Transverse colon (tissue), 4 donors: Measurements from ENCODE around the gene JOSD1.

Source experiments
- POLR2A ChIP-seq: fragments of 450-650 bp; IDR thresholded peaks from one replicate; pipeline ENCODE4 v1.6.1; 2016; ENCODE audit warnings: antibody characterized with exemption, mild to moderate bottlenecking, moderate library complexity
- POLR2AphosphoS5 ChIP-seq, 3 donors: sonication (generic); formaldehyde crosslinking; IDR thresholded peaks; one replicate each; pipeline ENCODE4 v1.6.1; 2016; ENCODE audit warnings: antibody characterized with exemption in 3 of 3
- TF ChIP-seq, protein P1 (sequence below), 5 experiments: fragments of 200-600 bp in 3 of 5; fragments of 450-650 bp in 2 of 5; sonication (generic) in 3 of 5; IDR thresholded peaks; 1 replicate in 2 of 5; 2 replicates in 3 of 5; pipeline ENCODE4 v1.5.1; 2016 to 2017; ENCODE audit warnings: antibody characterized with exemption in 5 of 5, inconsistent platforms in 3 of 5, mild to moderate bottlenecking in 2 of 5, moderate library complexity in 1 of 5

DNA sequence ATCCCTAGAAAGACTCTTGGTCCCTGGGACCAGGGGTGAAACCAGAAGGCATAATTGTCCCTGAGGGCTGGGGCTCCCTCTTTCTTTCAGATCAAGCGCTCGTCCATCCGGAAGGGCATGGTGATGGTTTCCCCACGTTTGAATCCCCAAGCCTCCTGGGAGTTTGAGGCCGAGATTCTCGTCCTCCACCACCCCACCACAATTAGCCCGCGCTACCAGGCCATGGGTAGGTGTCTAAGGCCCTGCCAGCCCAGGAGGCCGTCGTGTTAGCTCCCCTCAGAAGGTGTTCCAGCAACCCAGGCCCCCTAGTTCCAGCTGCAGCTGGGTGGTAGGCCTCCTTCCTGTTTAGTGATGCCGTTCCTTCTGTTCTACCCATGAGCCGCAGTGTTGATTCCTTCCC lies 26.4 kb upstream of the JOSD1 start:
- TF ChIP-seq, protein P1, sequence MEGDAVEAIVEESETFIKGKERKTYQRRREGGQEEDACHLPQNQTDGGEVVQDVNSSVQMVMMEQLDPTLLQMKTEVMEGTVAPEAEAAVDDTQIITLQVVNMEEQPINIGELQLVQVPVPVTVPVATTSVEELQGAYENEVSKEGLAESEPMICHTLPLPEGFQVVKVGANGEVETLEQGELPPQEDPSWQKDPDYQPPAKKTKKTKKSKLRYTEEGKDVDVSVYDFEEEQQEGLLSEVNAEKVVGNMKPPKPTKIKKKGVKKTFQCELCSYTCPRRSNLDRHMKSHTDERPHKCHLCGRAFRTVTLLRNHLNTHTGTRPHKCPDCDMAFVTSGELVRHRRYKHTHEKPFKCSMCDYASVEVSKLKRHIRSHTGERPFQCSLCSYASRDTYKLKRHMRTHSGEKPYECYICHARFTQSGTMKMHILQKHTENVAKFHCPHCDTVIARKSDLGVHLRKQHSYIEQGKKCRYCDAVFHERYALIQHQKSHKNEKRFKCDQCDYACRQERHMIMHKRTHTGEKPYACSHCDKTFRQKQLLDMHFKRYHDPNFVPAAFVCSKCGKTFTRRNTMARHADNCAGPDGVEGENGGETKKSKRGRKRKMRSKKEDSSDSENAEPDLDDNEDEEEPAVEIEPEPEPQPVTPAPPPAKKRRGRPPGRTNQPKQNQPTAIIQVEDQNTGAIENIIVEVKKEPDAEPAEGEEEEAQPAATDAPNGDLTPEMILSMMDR (IDR thresholded peaks at IDR 0.05) = no peak
- TF ChIP-seq POLR2AphosphoS5 (IDR thresholded peaks at IDR 0.05) (no peak), POLR2A (no peak)
